GM12878 (cell line): ENCODE measurements around the gene MACF1. TPM values are rescaled to one million over a fixed set of nuclear protein-coding genes. Genes with fewer than 3 reads are reported as not detected.

Source experiments
- ATAC-seq: fragments of 200-7000 bp; cut with Tn5 transposase; 3 replicates; pipeline ENCODE4 v1.9.1; 2020; ENCODE audit warnings: mild to moderate bottlenecking, moderate library complexity
- BruUV-seq: library from RNA; stranded (reverse); fragments of 400-500 nt; replicated peaks from 2 replicates; lab custom pipeline; 2021; lab: Mats Ljungman, UMichigan
- CTCF ChIA-PET: fragments of 300-600 bp; sonication (Branson Sonifier 250); formaldehyde crosslinking; extraction: SDS; loops from one replicate; lab custom pipeline; 2021; ENCODE audit warnings: inconsistent platforms; lab: Yijun Ruan, JAX
- POLR2A ChIA-PET: fragments of 350-600 bp; formaldehyde crosslinking; extraction: SDS; loops from one replicate; lab custom pipeline; 2021; ENCODE audit warnings: inconsistent platforms; lab: Charles Lee
- RAD21 ChIA-PET: fragments of 300-600 bp; sonication (Branson Sonifier 250); formaldehyde crosslinking; loops from one replicate; lab custom pipeline; 2023; ENCODE audit warnings: antibody characterized with exemption; ENCODE audit not compliant: unreplicated experiment; lab: Charles Lee
- SMC1A ChIA-PET: fragments of 300-600 bp; sonication (Branson Sonifier 250); formaldehyde crosslinking; loops from one replicate; lab custom pipeline; 2023; ENCODE audit not compliant: unreplicated experiment, uncharacterized antibody; lab: Charles Lee
- DNase-seq: peaks from one replicate; pipeline ENCODE4 v3.0.0-alpha.2; 2011; ENCODE audit warnings: low read depth, low spot score
- FAIRE-seq: peaks from 3 replicates; lab custom pipeline; 2011; peaks lifted over from hg19 to GRCh38; lab: Jason Lieb, UNC
- H2AFZ ChIP-seq: 2 replicates; pipeline ENCODE4 v1.6.0; 2011; ENCODE audit warnings: low read depth, low read length, control low read depth; ENCODE audit not compliant: control insufficient read depth
- H3K27ac ChIP-seq: 2 replicates; pipeline ENCODE4 v1.5.1; 2011; ENCODE audit warnings: control low read depth; ENCODE audit not compliant: control insufficient read depth, insufficient read depth
- H3K27me3 ChIP-seq, 2 experiments: replicated peaks in 1 of 2; 2 replicates each; pipeline versions ENCODE4 v1.6.0 to v1.6.1; 2011; ENCODE audit warnings: low read length in 1 of 2; ENCODE audit not compliant: control insufficient read depth in 2 of 2, insufficient read depth in 2 of 2
- H3K36me3 ChIP-seq, 2 experiments: 2 replicates each; pipeline ENCODE4 v1.5.1; 2011; ENCODE audit warnings: low read length in 1 of 2; ENCODE audit not compliant: control insufficient read depth in 2 of 2, insufficient read depth in 2 of 2
- H3K4me1 ChIP-seq: 2 replicates; pipeline ENCODE4 v1.6.1; 2011; ENCODE audit warnings: mild to moderate bottlenecking, low read length, moderate library complexity, mixed read lengths; ENCODE audit not compliant: control insufficient read depth, insufficient read depth
- H3K4me2 ChIP-seq: 2 replicates; pipeline ENCODE4 v1.6.0; 2011; ENCODE audit warnings: control low read depth; ENCODE audit not compliant: control insufficient read depth, insufficient read depth
- H3K4me3 ChIP-seq: fragments of 200-600 bp; sonication (generic); 2 replicates; pipeline ENCODE4 v1.5.1; 2016
- H3K79me2 ChIP-seq: 2 replicates; pipeline ENCODE4 v1.6.0; 2011; ENCODE audit warnings: low read length; ENCODE audit not compliant: control insufficient read depth, insufficient read depth
- H3K9ac ChIP-seq: 2 replicates; pipeline ENCODE4 v1.8.0; 2011; ENCODE audit warnings: low read length, control low read depth, mixed read lengths; ENCODE audit not compliant: control insufficient read depth, insufficient read depth
- H3K9me3 ChIP-seq: replicated peaks from 3 replicates; pipeline ENCODE4 v1.5.1; 2011; ENCODE audit warnings: mild to moderate bottlenecking, low read length; ENCODE audit not compliant: control insufficient read depth, insufficient read depth
- H4K20me1 ChIP-seq: 2 replicates; pipeline ENCODE4 v1.6.0; 2011; ENCODE audit not compliant: control insufficient read depth, insufficient read depth
- ATF7 ChIP-seq: fragments of 450-650 bp; IDR thresholded peaks from 2 replicates; pipeline ENCODE4 v1.6.1; 2016; ENCODE audit warnings: low read depth, mild to moderate bottlenecking
- CHD1 ChIP-seq: IDR thresholded peaks from 2 replicates; pipeline ENCODE4 v1.6.1; 2012; ENCODE audit warnings: low read depth, low read length, improper control_type of control experiment
- SUPT20H ChIP-seq: IDR thresholded peaks from 2 replicates; pipeline ENCODE4 v1.6.1; 2011; ENCODE audit warnings: low read depth, mild to moderate bottlenecking, low read length, moderate library complexity, borderline replicate concordance; ENCODE audit not compliant: control insufficient read depth
- WGBS: methylation state at CpG from one replicate; pipeline ENCODE4 v1.1.6; 2016; ENCODE audit warnings: low lambda C conversion rate; ENCODE audit not compliant: insufficient replicate concordance, insufficient coverage; ENCODE audit errors: missing lambda C conversion rate; 5-methylcytosine and 5-hydroxymethylcytosine counted together
- in situ Hi-C: fragments of 300-500 bp; cut with MboI; formaldehyde crosslinking; loops from 9 replicates; pipeline ENCODE4 v1.14.3; 2018; ENCODE audit warnings: mixed read lengths
- intact Hi-C: fragments of 100-400 bp; cut with micrococcal nuclease; formaldehyde crosslinking; loops from one replicate; pipeline ENCODE4 v1.14.2; 2022; ENCODE audit not compliant: unreplicated experiment
- polyA plus RNA-seq, 11 experiments: library from polyadenylated mRNA; depleted of rRNA in 4 of 11; unstranded in 6 of 11; stranded (reverse) in 5 of 11; fragments of >200 nt; fragmentation: Nextera tagmentation in 4 of 11; fragmentation: Illumina TruSeq in 1 of 11; extraction: Ambion mirVana in 4 of 11; extraction: Trizol in 1 of 11; gene quantifications; 1 replicate in 1 of 11; 2 replicates in 10 of 11; pipeline versions ENCODE4 v1.2.1 to v1.2.3, GENCODE V29; 2011 to 2016; ENCODE audit warnings: inconsistent platforms in 2 of 11, missing spikeins in 2 of 11, low read depth in 1 of 11
- total RNA-seq, 4 experiments: library from RNA; depleted of rRNA in 3 of 4; stranded (reverse); fragments of >200 nt in 3 of 4; fragmentation: Illumina TruSeq in 1 of 4; extraction: Trizol in 1 of 4; gene quantifications; 2 replicates each; pipeline versions ENCODE4 v1.2.1 to v1.2.3, GENCODE V29; 2013 to 2021
- TF ChIP-seq, protein P1 (sequence below): fragments of 450-650 bp; IDR thresholded peaks from 2 replicates; pipeline ENCODE4 v1.6.1; 2018; ENCODE audit warnings: mild to moderate bottlenecking, low read depth, moderate library complexity; ENCODE audit not compliant: partially characterized antibody
- TF ChIP-seq, protein P2 (sequence below): IDR thresholded peaks from 2 replicates; pipeline ENCODE4 v1.6.1; 2011; ENCODE audit warnings: mild to moderate bottlenecking, low read depth, low read length, moderate library complexity; ENCODE audit not compliant: insufficient replicate concordance

Gene MACF1
- total and polyA plus RNA-seq, 10 of the 15 experiments (the other 5 are each of a cell fraction or from before 2014, with no cell fraction given): 15.5 to 201 (median 76.9) TPM

DNA sequence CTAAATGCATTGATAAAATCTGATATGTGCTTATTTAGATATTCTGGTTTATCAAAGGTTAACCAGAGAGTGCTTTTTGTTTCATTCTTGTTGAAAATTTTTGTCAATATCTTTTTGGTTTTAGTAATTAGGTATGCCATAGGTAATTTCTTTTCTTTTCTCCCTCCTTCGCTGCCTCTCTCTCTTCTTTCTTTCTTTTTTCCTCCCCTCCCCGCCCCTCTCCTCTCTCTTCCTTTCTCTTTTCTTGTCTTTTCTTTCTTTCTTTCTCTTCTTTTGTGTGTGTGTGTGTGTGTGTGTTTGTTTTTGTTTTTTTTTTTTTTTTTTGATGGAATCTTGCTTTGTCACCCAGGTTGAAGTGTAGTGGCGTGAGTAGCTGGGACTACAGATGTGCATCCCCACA lies 14.4 kb upstream of the MACF1 start:
- CTCF ChIA-PET: interaction anchor here (1.1 to 14.8 kb wide), 15 partner anchors 10 to 349 kb away, joined by 3 to 918 read pairs (median 17); no protein-coding TSS in a partner anchor
- no peak overlapping the region for H3K27ac ChIP-seq
- TF ChIP-seq ATF7: no peak
- TF ChIP-seq CHD1: no peak
- TF ChIP-seq SUPT20H: no peak
- TF ChIP-seq, protein P1, sequence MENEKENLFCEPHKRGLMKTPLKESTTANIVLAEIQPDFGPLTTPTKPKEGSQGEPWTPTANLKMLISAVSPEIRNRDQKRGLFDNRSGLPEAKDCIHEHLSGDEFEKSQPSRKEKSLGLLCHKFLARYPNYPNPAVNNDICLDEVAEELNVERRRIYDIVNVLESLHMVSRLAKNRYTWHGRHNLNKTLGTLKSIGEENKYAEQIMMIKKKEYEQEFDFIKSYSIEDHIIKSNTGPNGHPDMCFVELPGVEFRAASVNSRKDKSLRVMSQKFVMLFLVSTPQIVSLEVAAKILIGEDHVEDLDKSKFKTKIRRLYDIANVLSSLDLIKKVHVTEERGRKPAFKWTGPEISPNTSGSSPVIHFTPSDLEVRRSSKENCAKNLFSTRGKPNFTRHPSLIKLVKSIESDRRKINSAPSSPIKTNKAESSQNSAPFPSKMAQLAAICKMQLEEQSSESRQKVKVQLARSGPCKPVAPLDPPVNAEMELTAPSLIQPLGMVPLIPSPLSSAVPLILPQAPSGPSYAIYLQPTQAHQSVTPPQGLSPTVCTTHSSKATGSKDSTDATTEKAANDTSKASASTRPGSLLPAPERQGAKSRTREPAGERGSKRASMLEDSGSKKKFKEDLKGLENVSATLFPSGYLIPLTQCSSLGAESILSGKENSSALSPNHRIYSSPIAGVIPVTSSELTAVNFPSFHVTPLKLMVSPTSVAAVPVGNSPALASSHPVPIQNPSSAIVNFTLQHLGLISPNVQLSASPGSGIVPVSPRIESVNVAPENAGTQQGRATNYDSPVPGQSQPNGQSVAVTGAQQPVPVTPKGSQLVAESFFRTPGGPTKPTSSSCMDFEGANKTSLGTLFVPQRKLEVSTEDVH: no peak
- TF ChIP-seq, protein P2, sequence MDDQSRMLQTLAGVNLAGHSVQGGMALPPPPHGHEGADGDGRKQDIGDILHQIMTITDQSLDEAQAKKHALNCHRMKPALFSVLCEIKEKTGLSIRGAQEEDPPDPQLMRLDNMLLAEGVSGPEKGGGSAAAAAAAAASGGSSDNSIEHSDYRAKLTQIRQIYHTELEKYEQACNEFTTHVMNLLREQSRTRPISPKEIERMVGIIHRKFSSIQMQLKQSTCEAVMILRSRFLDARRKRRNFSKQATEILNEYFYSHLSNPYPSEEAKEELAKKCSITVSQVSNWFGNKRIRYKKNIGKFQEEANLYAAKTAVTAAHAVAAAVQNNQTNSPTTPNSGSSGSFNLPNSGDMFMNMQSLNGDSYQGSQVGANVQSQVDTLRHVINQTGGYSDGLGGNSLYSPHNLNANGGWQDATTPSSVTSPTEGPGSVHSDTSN: no peak
- TF ChIP-seq, all 136 proteins: peak for 0
- no peak for DNase-seq
- RAD21 ChIA-PET: interaction anchor here (1.9 to 12.8 kb wide), 10 partner anchors 28 to 349 kb away, joined by 4 to 393 read pairs (median 63); no protein-coding TSS in a partner anchor
- BruUV-seq: no TSS peak
- no peaks in the 10 kb centered on the region for H3K27me3 ChIP-seq
- H3K4me3 ChIP-seq: no peak overlapping the region
- WGBS: 69% methylated on average over 3 of the region's 3 CpGs
- in situ Hi-C loops: no loop called here
- H3K4me1 ChIP-seq: peaks cover 38% of the 10 kb centered on the region
- peaks cover 59% of the 10 kb centered on the region for H3K79me2 ChIP-seq
- H3K9me3 ChIP-seq: no peaks in the 10 kb centered on the region
- SMC1A ChIA-PET: interaction anchor here (2.7 to 12.1 kb wide), 11 partner anchors 9 to 98 kb away, joined by 14 to 655 read pairs (median 137); no protein-coding TSS in a partner anchor
- H2AFZ ChIP-seq: no peak overlapping the region
- intact Hi-C loops: no loop called here
- no peak overlapping the region for H3K9ac ChIP-seq
- no peak for FAIRE-seq
- ATAC-seq: no peak
- H3K4me2 ChIP-seq: no peak overlapping the region
- POLR2A ChIA-PET: interaction anchor here (1.0 to 5.8 kb wide), 3 partner anchors 25 to 123 kb away, joined by 3 to 52 read pairs (median 44); no protein-coding TSS in a partner anchor
- no peaks in the 10 kb centered on the region for H3K36me3 ChIP-seq
- no peaks in the 10 kb centered on the region for H4K20me1 ChIP-seq
